ENCODE measurements around the gene GTF3C4.
"Not testable (repeated sequence)": the region's sequence is repeated elsewhere in the genome, so short reads cannot be mapped to it uniquely, and the experiment has no call there.

GTF3C4 gene

DNA sequence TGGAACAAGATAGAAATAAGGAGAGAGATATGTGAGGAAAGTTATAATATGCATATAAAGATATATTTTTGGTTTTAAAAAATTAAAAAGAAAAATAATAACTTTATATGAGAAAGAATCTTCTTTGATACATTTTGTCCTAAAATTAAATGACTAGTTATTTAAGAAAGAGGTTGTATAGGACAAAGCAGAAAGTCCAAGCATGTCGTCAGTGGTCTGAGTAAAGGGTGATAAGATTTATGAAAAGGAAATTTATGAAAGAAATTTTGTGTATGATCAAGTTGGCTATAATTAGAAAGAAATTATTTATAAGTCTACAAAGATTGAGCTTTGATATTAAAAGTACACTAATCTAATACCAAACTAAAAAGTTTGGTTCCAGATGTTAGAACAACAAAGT, 32.0 kb downstream of the GTF3C4 start:
- no peak for DNase-seq (ENCODE audit: low spot score)

- no peak for DNase-seq (ENCODE audit: low spot score)
Measured at GRCh38 chr9:132703336-132703735, 33.1 kb downstream of the GTF3C4 start.

- no peak for DNase-seq (ENCODE audit: low spot score)
Measured at GRCh38 chr9:132708239-132708638, 38.0 kb downstream of the GTF3C4 start.

DNA sequence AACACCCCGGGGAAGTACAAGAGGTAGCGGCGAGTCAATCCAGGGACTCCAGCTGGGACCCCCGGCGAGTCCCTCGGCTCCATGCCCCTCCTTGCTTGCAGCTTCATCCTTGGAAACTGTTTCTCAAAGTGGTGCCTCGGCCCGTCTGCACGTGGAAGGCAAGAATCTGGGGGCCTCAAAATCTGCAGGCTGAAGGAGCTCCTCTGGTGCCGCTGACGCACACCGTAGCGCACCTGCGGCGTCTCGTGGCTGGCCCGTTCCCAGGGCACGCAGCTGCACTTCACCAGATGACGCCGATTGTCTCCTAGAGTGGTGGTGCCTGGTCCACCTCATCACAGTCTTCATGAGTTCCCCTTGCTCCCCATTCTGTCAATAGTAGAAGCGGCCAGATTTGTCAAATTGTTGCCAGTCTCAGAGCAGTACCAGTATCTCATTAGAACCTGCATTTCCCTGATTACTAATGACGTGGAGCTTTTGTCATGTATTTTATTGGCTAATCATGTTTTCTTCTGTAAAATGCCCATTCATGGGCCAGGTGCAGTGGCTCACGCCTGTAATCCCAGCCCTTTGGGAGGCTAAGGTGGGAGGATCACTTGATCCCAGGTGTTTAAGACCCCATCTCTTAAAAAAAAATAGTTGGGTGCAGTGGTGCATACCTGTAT, 38.6 kb downstream of the GTF3C4 start:
- no peak for DNase-seq (ENCODE audit: low spot score)

GRCh38 chr9:132710333-132710732, 40.1 kb downstream of the GTF3C4 start:
- no peak for DNase-seq (ENCODE audit: low spot score)

DNA sequence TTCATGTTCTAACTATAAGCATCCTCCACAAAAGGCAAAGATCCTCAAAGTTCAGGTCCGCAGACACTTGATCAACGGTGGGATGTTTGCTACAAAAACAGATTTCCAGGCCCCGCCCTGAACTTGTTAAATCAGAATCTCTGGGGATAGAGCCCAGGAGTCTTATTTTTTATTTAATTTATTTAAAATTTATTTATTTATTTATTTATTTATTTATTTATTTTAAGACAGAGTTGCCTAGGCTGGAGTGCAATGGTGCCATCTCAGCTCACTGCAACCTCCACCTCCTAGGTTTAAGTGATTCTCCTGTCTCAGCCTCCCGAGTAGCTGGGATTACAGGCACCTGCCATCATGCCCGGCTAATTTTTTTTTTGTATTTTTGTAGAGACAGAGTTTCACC, 40.9 kb downstream of the GTF3C4 start:
- not testable (repeated sequence) for DNase-seq (ENCODE audit: low spot score)

GRCh38 chr9:132711846-132712245, 41.6 kb downstream of the GTF3C4 start:
- DNase-seq (ENCODE audit: low spot score), result no peak

- DNase-seq (ENCODE audit: low spot score), result no peak
Measured at GRCh38 chr9:132712753-132713152, 42.5 kb downstream of the GTF3C4 start.

GRCh38 chr9:132716007-132716406, 45.7 kb downstream of the GTF3C4 start:
- no peak for DNase-seq (ENCODE audit: low spot score)

DNA sequence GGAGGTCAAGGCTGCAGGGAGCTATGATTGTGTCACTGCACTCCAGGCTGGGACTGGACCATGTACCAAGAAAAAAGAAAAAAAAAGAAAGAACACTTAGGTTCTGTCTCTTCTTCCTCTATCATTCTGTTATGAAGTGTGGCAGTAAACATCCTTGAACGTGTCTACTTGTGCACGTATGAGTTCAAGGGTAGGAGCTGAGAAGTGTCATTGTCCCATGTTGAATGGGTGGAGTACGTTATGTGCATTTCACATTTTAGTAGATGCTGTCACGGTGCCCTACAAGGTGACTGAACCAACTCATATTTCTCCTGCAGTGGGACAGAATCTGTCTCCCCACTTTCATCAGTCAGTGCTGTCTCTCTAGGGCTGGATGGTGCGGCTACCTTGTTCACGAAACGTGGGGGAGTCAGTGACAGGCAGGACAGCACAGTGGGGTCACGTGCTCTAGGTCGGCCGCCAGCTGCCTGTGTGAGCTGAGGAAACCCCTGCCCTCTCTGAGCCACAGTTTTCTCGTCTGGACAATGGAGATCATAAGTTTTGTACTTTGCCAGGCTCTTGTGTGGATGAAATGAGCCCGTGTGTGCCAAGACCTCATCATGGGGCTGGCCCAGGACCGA, 47.2 kb downstream of the GTF3C4 start:
- no peak for DNase-seq (ENCODE audit: low spot score)

- DNase-seq (ENCODE audit: low spot score), result not testable (repeated sequence)
Measured at GRCh38 chr9:132718381-132718928, 48.2 kb downstream of the GTF3C4 start.

DNA sequence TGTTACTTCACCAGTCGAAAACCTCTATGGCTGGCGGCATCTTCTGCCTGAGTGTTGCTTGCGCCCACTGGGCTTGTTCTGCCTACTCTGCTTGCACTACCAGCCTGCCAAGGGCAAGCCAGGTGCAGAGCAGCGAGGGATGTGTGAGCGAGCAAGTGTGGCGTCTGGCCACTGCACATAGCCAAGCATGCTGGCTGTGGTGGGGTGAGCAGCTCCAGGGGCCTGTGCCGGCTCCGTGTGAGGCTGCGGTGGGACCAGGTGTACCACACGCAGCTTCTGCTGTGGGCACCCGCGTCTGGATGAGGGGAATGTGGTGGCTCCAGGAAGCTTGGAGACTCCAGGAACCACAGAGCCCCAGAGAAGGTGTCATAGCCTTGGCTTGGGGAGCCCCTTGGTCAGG, 51.4 kb downstream of the GTF3C4 start:
- DNase-seq (ENCODE audit: low spot score), result no peak

- DNase-seq (ENCODE audit: low spot score), result no peak
Measured at GRCh38 chr9:132722564-132723065, 52.4 kb downstream of the GTF3C4 start.

DNA sequence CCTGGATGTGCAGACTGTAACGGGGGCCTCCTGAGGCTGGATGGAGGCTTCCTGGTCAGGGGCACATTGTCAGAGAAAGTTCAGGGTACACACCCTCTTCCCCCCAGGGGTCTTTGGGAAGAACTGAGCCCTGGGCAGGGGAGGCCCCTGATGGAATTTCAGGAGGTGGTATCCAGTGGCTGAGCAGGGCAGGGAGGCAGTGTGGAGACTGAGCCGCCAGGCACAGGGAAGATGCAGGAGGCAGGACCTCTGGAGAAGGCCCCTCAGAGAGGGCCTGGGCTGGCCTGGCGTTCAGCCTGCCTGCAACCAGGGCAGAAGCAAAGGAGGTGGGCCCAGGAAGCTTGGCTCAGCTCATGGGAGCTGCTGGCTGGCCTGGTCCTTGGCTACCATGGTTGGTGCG, 53.5 kb downstream of the GTF3C4 start:
- no peak for DNase-seq (ENCODE audit: low spot score)

DNA sequence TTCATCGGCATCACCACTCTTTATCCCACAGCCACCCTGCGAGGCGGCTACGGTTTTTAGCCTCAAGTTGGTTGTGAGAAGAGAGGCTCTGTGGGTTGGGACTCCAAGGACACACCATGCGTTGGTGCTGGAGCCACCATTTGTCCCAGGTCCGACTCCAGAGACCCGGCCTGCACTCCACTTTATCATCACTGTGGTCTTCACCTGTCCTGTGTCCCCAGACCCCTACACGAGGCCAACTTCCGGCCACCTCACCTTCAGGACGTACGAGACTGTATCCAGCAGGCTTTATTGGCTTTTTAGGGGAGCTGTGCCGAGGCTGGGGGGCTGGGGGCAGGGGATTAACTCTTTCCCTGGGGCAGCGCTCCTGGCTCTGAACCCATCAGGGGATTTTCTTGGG, 55.0 kb downstream of the GTF3C4 start:
- no peak for DNase-seq (ENCODE audit: low spot score)

DNA sequence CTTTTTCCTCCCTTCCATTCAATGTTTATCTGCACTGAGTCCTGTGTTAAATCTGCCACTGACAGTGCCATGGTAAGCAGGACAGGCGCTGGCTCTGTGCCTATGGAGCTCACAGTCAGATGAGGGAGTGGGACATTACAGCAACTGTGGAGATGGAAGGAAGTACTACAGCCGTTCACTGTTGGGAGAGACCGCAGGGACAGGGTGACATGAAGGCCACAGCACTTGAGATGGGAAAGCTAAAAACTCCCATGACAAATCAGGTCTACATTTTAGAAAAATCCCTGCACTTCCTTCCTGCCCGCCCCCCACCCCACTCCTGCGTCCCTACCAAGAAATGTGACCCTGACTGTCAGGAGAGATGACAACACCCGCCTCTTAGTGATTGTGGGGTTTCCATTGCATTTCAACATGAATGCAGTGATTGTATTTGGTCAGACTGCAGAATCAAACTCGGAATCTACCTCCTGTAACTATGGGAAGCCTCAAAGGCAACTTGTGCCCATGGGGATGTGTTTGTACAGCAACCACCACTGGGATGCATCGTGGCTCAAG, 56.4 kb downstream of the GTF3C4 start:
- no peak for DNase-seq (ENCODE audit: low spot score)

GRCh38 chr9:132728071-132728470, 57.8 kb downstream of the GTF3C4 start:
- DNase-seq (ENCODE audit: low spot score), result no peak

- DNase-seq (ENCODE audit: low spot score), result no peak
Measured at GRCh38 chr9:132728497-132728896, 58.2 kb downstream of the GTF3C4 start.

DNA sequence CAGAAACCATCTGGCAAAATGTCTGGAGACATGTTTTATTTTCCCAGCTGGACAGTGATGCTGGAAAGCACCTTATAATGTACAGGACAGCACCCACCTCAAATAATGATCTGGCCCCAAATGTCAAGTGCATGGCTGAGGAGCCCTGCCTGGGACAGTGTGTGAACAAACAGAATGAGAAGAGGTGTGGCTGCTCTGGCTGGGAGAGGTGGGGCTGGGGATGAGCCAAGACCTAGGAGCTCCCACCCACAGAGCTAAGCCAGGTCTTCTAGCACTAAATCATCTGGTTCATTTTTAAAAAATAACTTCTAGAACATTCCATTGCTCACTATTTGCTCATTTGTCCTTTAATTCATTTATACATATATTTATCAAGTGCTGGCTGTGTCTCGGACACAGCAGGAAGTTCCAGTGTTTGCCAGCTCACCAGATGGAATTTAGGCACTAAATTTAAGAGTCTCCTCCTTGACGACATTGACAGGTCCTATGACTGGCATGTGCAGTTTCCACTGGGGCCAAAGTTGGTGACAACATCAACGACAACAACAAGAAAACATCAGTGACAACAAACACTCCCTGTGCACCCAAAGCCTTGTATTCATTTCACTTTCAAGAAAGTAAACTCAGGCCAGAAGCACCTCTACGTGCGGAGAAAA, 59.1 kb downstream of the GTF3C4 start:
- no peak for DNase-seq (ENCODE audit: low spot score)

GRCh38 chr9:132730054-132731033, 60.1 kb downstream of the GTF3C4 start:
- no peak for DNase-seq (ENCODE audit: low spot score)

GRCh38 chr9:132731230-132731629, 61.0 kb downstream of the GTF3C4 start:
- DNase-seq (ENCODE audit: low spot score), result no peak
